Fibroblast of pulmonary artery (primary cell): ENCODE results near the gene MDFIC.

ENCODE experiments used
- DNase-seq: peaks from one replicate; pipeline ENCODE4 v3.0.0-alpha.2; 2010; ENCODE audit warnings: low read depth
- H3K4me3 ChIP-seq: replicated peaks from 2 replicates; pipeline ENCODE4 v1.5.1; 2011; ENCODE audit warnings: low read depth, mild to moderate bottlenecking, control low read depth, low read length, moderate library complexity
- TF ChIP-seq, protein P1 (sequence below): IDR thresholded peaks from 2 replicates; pipeline ENCODE4 v1.5.1; 2011; ENCODE audit warnings: mild to moderate bottlenecking, control low read depth, low read length, inconsistent platforms; ENCODE audit errors: missing control alignments

Gene MDFIC

DNA sequence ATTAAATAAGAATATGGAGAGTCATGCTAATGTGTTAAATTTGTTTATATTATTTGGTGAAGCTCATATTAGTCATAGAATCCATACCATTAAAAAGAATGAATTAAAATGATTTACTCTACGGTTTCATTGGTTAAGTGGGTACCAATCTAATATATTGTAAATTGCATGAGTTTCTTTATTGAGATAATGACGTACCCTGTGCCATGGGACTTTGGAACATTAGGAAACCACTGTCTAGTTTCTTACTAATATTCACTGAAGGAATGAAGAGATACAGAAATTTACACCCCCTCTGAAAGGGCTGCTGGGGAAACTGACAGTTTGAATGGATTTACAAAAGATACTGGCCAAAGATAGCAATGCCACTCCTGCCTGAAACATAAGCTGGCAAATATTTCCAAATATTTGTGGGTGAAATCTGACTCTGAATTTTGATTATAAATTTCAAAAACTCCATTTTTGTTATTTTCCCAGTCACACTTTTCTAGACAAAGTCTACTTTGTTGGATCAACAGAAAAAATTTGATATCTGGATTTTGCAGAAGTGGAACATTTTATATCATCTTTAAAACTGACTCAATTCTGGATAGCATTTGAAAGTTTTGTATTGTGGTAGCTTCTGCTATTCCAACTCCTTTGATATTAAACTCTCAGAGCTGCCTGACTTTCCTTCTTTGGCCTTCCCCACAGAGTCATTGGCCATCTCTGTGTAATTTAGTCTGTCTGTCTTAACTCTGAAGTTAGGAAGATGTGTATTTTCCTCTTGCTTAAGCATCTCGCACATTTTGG, 22.3 kb downstream of the MDFIC start:
- no peak for DNase-seq
- peak overlapping the region; percentile 43 for H3K4me3 ChIP-seq
- TF ChIP-seq, protein P1, sequence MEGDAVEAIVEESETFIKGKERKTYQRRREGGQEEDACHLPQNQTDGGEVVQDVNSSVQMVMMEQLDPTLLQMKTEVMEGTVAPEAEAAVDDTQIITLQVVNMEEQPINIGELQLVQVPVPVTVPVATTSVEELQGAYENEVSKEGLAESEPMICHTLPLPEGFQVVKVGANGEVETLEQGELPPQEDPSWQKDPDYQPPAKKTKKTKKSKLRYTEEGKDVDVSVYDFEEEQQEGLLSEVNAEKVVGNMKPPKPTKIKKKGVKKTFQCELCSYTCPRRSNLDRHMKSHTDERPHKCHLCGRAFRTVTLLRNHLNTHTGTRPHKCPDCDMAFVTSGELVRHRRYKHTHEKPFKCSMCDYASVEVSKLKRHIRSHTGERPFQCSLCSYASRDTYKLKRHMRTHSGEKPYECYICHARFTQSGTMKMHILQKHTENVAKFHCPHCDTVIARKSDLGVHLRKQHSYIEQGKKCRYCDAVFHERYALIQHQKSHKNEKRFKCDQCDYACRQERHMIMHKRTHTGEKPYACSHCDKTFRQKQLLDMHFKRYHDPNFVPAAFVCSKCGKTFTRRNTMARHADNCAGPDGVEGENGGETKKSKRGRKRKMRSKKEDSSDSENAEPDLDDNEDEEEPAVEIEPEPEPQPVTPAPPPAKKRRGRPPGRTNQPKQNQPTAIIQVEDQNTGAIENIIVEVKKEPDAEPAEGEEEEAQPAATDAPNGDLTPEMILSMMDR, result no peak

DNA sequence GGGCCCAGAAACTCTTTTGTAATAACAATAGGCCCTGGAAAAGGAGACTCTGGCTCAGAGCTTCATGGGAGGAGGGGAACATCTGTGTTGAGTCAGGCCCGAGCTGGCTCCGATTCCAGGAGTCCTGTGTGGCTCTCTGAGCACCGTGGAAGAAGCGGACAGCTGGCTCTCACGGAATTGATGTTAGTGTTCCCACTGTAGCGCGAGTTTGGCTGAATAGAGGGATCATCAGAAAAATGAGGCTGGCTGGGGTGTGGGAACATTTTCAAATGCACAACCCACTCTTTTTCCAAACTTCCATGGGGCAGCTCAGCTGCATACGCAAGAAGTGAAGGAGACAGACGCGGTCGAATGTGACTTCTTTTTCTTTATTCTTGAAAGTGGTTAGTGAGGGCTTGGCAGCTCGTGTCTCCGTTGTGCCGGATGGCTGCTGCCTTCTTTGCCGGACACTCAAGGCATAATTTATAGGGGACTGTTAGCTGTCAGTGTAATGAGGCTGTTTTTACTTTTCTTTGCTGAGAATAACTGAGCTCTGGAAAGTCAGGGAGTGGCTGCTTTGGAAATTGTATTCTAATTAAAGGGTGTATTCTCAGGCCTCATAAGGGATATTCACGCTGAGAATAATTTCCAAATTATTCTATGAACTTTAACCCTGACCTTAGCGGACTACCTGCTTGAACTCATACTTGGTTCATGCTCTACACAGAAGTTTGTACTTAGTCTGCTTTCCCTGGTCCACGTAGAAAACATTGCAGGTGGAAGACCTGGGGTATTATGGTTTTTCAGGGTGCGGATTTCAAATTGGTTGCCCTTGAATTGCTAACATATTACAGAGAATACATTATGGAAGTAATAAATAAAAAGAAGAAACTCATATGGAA, 23.1 kb downstream of the MDFIC start:
- H3K4me3 ChIP-seq, result peak overlapping the region; percentile 43
- TF ChIP-seq, protein P1, result no peak
- peak; percentile 91 for DNase-seq

DNA sequence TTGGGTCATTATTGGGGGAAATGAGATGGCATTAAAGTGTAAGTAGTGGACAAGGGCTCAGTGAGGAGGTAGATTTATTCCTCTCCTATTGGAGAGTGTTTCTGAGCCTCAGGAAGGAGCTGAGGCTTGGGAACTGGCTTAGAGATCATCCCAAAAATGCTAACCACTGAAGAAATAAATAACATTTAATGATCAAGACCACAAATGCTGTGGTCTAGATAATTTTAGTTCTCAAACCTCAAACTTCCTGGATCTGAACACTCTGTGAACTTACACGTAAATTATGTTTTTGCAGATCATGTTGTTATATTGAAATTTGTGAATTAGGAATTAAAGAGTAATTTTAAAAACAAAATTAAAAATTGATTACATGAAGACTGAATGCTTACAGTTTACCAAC, 27.3 kb downstream of the MDFIC start:
- H3K4me3 ChIP-seq, result no peak overlapping the region
- no peak for DNase-seq
- TF ChIP-seq, protein P1, result no peak

DNA sequence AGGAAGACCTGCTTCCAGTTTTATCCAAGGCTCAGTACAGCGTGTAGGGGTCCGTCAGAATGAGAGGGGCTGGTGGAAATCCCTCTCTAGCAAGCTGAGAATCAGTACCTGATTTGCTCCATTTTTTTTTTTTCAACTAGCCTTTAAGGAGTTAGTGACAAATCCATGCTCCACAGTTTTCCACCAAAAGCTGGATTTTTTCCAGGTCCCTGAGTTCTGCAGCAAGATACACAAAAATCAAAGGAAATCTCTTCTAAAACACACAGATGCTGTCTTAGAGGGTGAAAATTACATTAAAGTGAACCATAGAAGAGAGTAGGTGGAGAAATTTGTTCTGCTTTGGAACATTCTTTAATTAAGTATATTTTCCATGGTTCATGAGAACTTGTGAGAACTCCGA, 30.4 kb downstream of the MDFIC start:
- no peak overlapping the region for H3K4me3 ChIP-seq
- TF ChIP-seq, protein P1, result no peak
- no peak for DNase-seq

DNA sequence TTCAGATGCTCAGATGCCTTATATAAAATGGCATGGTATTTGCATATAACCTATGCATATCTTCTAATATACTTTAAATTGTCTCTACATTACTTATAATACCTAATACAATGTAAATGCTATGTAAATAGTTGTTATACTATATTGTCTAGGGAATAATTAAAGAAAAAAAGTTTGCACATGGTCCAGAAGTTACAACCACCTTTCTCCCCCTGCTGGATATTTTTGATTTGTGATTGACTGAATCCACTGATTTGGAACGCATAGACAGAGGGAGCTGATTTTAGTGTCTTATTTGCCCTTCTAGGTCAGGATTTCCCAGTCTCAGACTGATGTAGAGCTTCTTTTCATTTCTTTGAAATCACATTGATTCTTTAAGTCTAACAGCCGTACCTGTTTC, 31.8 kb downstream of the MDFIC start:
- no peak for DNase-seq
- TF ChIP-seq, protein P1, result no peak
- no peak overlapping the region for H3K4me3 ChIP-seq

DNA sequence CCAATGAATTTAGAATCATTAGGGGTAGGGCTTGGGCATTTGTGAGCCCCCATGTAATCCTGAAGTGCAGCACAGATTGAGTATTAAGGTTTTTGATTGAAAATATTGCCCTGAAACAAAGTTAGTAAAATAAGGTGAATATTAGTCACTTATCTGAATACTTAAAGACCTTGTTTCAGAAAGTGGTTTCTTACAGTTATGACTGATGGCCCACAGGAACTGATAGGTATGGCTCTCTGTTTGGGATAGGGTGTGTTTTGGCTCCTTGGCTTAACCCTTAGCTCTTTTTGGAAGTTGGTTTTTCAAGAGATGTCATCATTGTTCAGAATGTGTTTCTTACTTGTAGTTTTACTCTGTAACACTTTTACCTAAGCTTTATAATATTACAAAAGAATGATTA, 34.8 kb downstream of the MDFIC start:
- DNase-seq, result no peak
- no peak overlapping the region for H3K4me3 ChIP-seq
- TF ChIP-seq, protein P1, result no peak
